Cardiac muscle cell (in vitro differentiated cells and primary cell): ENCODE measurements around the gene ACOT7. TPM values are rescaled to one million over a fixed set of nuclear protein-coding genes. Genes with fewer than 3 reads are reported as not detected.
A peak's percentile ranks its signal among the peaks of the same experiment; 100 is the strongest.
"Not testable (repeated sequence)": the region's sequence is repeated elsewhere in the genome, so short reads cannot be mapped to it uniquely, and the experiment has no call there.

Experiments used
- DNase-seq, 2 donors: peaks; one replicate each; pipeline versions ENCODE4 v3.0.0 to v3.0.0-alpha.2; 2010 to 2017; ENCODE audit warnings: low read depth in 1 of 2, low spot score in 1 of 2
- H3K27ac ChIP-seq: fragments of 200-600 bp; sonication (generic); 2 replicates; pipeline ENCODE4 v1.5.1; 2016
- H3K27me3 ChIP-seq: fragments of 200-600 bp; sonication (generic); 2 replicates; pipeline ENCODE4 v1.6.0; 2016; ENCODE audit warnings: control low read depth
- H3K36me3 ChIP-seq: fragments of 200-600 bp; sonication (generic); 2 replicates; pipeline ENCODE4 v1.5.1; 2016; ENCODE audit warnings: control low read depth
- H3K4me1 ChIP-seq: fragments of 200-600 bp; sonication (generic); 2 replicates; pipeline ENCODE4 v1.8.1; 2017; ENCODE audit warnings: low read depth, mild to moderate bottlenecking, mixed run types
- H3K4me3 ChIP-seq: fragments of 200-600 bp; sonication (generic); 2 replicates; pipeline ENCODE4 v1.5.1; 2016; ENCODE audit warnings: mild to moderate bottlenecking
- H3K9me3 ChIP-seq: fragments of 200-600 bp; sonication (generic); 2 replicates; pipeline ENCODE4 v1.5.1; 2017; ENCODE audit warnings: low read depth, mild to moderate bottlenecking, control low read depth
- CTCF ChIP-seq: IDR thresholded peaks from 2 replicates; pipeline ENCODE4 v1.5.1; 2012; ENCODE audit warnings: low read depth, mild to moderate bottlenecking, low read length
- polyA plus RNA-seq: library from polyadenylated mRNA; unstranded; fragments of >200 nt; fragmentation: Nextera tagmentation; extraction: Ambion mirVana; gene quantifications from 2 replicates; pipeline ENCODE4 v1.2.1, GENCODE V29; 2016
- total RNA-seq: library from RNA; depleted of rRNA; stranded (reverse); fragments of >200 nt; gene quantifications from 2 replicates; pipeline ENCODE4 v1.2.3, GENCODE V29; 2016

The ACOT7 gene
- total and polyA plus RNA-seq, 2 experiments from 2014 or later, result 11.8 to 51.2 TPM

- no peak for DNase-seq
- Histone ChIP-seq H3K27me3 (no peaks in the 10 kb centered on the region), H3K27ac (no peak overlapping the region), H3K4me1 (no peaks in the 10 kb centered on the region), H3K9me3 (no peaks in the 10 kb centered on the region), H3K4me3 (no peak overlapping the region), H3K36me3 (no peaks in the 10 kb centered on the region)
- no peak for TF ChIP-seq CTCF
Measured at GRCh38 chr1:6370006-6370405, 23.6 kb downstream of the ACOT7 start.

GRCh38 chr1:6367381-6368012 is 26.1 kb downstream of the ACOT7 start:
- Histone ChIP-seq H3K36me3 (no peaks in the 10 kb centered on the region), H3K4me3 (no peak overlapping the region), H3K27ac (no peak overlapping the region), H3K4me1 (no peaks in the 10 kb centered on the region), H3K27me3 (no peaks in the 10 kb centered on the region), H3K9me3 (no peaks in the 10 kb centered on the region)
- no peak for DNase-seq
- TF ChIP-seq CTCF, result no peak

GRCh38 chr1:6365047-6365446 is 28.5 kb downstream of the ACOT7 start:
- H3K36me3 ChIP-seq, result no peaks in the 10 kb centered on the region
- H3K27ac ChIP-seq, result no peak overlapping the region
- no peak for DNase-seq
- no peak for TF ChIP-seq CTCF
- no peaks in the 10 kb centered on the region for H3K27me3 ChIP-seq
- H3K4me1 ChIP-seq, result peaks cover under 1% of the 10 kb centered on the region
- H3K4me3 ChIP-seq, result no peak overlapping the region
- H3K9me3 ChIP-seq, result no peaks in the 10 kb centered on the region

GRCh38 chr1:6363085-6363884 is 30.3 kb downstream of the ACOT7 start:
- not testable (repeated sequence) for H3K9me3 ChIP-seq

GRCh38 chr1:6361124-6361775 is 32.3 kb downstream of the ACOT7 start:
- DNase-seq, result no peak
- TF ChIP-seq CTCF, result no peak

More at GRCh38 chr1:6363085-6363884, 30.3 kb downstream of the ACOT7 start:
- H3K27me3 ChIP-seq, H3K36me3 ChIP-seq, H3K4me3 ChIP-seq, H3K27ac ChIP-seq: not testable (repeated sequence)
- H3K4me1 ChIP-seq, result peaks cover 16% of the 10 kb centered on the region
- DNase-seq, result peak; percentile 50 to 79
- peak; percentile 57 for TF ChIP-seq CTCF

More at GRCh38 chr1:6361124-6361775, 32.3 kb downstream of the ACOT7 start:
- Histone ChIP-seq H3K27me3 (no peaks in the 10 kb centered on the region), H3K4me3 (no peak overlapping the region), H3K9me3 (no peaks in the 10 kb centered on the region), H3K4me1 (peaks cover 16% of the 10 kb centered on the region), H3K27ac (no peak overlapping the region), H3K36me3 (no peaks in the 10 kb centered on the region)
